ENCODE data around the gene IFIT1.
"Not testable (repeated sequence)": the region's sequence is repeated elsewhere in the genome, so short reads cannot be mapped to it uniquely, and the experiment has no call there.

Gene IFIT1

GRCh38 chr10:89391907-89392756, at the start of gene IFIT1:
IFIT1 (plus strand) TSS chr10:89392623; CDS start chr10:89392713, 90 bp downstream.
- peak; percentile 53 for FAIRE-seq

GRCh38 chr10:89343089-89343767, 49.2 kb upstream of the IFIT1 start:
- no peak for FAIRE-seq

- no peak for FAIRE-seq
Observed at GRCh38 chr10:89344156-89344555, 48.3 kb upstream of the IFIT1 start.

GRCh38 chr10:89345367-89346000, 46.9 kb upstream of the IFIT1 start:
- FAIRE-seq = no peak

GRCh38 chr10:89346405-89347254, 45.8 kb upstream of the IFIT1 start:
- no peak for FAIRE-seq

- FAIRE-seq = no peak
Observed at GRCh38 chr10:89347701-89348457, 44.5 kb upstream of the IFIT1 start.

GRCh38 chr10:89348481-89348880, 43.9 kb upstream of the IFIT1 start:
- no peak for FAIRE-seq

- FAIRE-seq = no peak
Observed at GRCh38 chr10:89348975-89349374, 43.4 kb upstream of the IFIT1 start.

GRCh38 chr10:89350631-89351315, 41.6 kb upstream of the IFIT1 start:
- FAIRE-seq = not testable (repeated sequence)

GRCh38 chr10:89351412-89351779, 41.0 kb upstream of the IFIT1 start:
- no peak for FAIRE-seq

GRCh38 chr10:89351780-89352597, 40.4 kb upstream of the IFIT1 start:
- FAIRE-seq = no peak

- FAIRE-seq = no peak
Observed at GRCh38 chr10:89352802-89353201, 39.6 kb upstream of the IFIT1 start.

GRCh38 chr10:89355394-89355931, 37.0 kb upstream of the IFIT1 start:
- no peak for FAIRE-seq

GRCh38 chr10:89357096-89357495, 35.3 kb upstream of the IFIT1 start:
- no peak for FAIRE-seq

- no peak for FAIRE-seq
Observed at GRCh38 chr10:89357975-89358374, 34.4 kb upstream of the IFIT1 start.

GRCh38 chr10:89360157-89360556, 32.3 kb upstream of the IFIT1 start:
- no peak for FAIRE-seq

- no peak for FAIRE-seq
Observed at GRCh38 chr10:89362929-89363328, 29.5 kb upstream of the IFIT1 start.

- no peak for FAIRE-seq
Observed at GRCh38 chr10:89363729-89364442, 28.5 kb upstream of the IFIT1 start.

- FAIRE-seq = no peak
Observed at GRCh38 chr10:89364531-89364930, 27.9 kb upstream of the IFIT1 start.

GRCh38 chr10:89367529-89367928, 24.9 kb upstream of the IFIT1 start:
- no peak for FAIRE-seq
